HK-2 (cell line): ENCODE results near the gene KRT38.

Source experiments
- DNase-seq: peaks from one replicate; pipeline ENCODE4 v3.0.0-alpha.2; 2018; ENCODE audit not compliant: unreplicated experiment

The KRT38 gene

GRCh38 chr17:41440531-41441033 is at the start of gene KRT38:
Gene KRT38 (minus strand): TSS chr17:41440983. CDS start chr17:41440921, 62 bp downstream.
- DNase-seq, result no peak

GRCh38 chr17:41489531-41489930 is 48.7 kb upstream of the KRT38 start, which contains the start of gene KRT36:
Gene KRT36 (minus strand): TSS chr17:41489910. CDS start chr17:41489864, 46 bp downstream.
- no peak for DNase-seq

DNA sequence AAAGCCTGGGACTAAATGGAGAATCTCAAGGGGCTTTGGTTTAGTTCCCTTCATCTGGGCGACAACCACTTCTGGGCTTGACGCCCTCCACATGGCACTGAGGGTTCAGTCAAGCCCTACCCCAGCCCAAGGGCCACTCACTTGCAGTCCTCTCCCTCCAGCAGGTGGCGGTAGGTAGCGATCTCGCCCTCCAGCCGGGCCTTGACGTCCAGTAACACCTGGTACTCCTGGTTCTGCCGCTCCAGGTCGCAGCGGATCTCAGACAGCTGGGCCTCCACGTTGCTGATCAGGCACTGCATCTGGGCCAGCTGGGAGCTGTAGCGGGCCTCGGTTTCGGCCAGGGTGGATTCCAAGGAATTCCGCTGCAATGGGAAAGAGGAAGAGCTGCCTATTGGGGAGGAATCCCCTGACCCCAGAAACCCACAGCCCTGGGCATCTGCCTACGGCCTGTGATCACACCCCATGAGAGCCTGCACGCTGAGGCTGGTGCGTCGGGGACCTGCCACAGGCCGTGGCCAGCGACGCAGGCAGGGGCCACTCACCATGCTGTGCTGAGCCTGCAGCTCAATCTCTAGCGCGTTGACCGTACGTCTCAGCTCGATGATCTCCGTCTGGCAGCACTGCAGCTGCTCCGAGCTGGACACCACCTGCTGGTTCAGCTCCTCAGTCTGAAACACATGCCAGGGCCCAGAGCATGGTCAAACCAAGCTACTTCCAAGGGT is 46.2 kb upstream of the KRT38 start:
- no peak for DNase-seq

DNA sequence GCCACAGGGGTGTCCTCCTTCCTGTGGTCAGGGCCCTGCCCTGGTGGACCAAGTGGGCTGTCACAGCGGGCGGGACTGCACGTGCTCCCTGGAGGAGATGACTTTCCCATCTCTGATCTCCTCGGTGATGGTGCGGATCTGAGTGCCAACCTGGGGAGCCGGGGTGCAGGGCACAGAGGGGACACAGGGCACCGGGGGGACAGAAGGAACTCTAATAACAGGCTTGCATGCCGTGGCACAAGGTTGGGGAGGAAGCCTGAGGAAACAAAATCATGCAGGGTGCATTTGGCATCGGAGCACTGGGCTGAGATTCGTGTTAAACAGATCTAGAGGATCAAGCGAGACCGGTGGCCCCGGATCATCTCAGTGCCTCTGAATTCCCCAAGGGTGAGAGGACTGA is 45.5 kb upstream of the KRT38 start:
- no peak for DNase-seq

DNA sequence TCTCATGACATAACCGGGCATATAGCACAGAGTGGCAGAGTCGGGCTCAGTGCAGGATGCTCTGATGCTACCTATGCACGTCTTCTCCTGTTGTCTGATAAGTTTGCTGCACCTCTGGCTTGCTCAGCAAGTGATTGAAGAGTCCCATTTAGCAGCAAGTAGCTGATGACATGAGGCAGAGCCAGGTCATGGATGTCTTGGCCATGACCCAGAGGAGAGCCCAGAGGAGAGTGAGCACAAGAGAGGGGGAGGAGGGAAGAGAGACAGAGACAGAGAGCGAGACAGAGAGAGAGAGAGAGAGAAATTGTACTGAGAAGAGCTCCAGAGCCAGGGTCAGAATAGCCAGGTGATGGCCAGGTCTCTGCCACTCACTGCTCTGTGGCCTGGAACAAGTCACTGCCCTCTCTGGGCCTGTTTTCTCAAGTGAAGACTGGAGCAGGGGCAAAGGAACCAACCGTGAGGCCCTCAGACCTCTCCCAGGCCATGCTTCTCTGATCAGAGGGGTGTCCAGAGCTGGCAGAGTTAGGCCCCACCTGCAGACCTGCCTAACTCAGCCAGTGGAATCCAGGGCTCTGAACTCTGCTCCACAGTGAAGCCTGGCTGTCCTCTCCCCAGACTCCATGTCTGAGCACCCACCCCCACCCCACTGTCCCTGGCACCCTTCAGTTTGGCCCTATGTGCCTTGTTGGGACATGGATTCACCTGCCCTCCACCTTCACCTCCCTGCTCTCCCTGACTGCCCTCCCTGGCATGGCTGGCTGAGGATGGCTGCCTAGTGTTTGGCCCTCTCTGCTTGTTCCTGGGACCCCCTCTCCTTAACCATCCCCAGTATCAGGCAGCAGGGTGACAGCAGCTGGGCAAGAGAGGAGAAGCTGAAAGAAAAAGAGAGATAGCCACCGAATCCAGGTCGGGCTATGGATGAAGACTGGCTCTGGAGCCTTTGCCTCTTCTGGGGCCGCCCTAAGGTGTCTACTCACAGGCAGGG is 44.4 kb upstream of the KRT38 start:
- DNase-seq, result no peak

DNA sequence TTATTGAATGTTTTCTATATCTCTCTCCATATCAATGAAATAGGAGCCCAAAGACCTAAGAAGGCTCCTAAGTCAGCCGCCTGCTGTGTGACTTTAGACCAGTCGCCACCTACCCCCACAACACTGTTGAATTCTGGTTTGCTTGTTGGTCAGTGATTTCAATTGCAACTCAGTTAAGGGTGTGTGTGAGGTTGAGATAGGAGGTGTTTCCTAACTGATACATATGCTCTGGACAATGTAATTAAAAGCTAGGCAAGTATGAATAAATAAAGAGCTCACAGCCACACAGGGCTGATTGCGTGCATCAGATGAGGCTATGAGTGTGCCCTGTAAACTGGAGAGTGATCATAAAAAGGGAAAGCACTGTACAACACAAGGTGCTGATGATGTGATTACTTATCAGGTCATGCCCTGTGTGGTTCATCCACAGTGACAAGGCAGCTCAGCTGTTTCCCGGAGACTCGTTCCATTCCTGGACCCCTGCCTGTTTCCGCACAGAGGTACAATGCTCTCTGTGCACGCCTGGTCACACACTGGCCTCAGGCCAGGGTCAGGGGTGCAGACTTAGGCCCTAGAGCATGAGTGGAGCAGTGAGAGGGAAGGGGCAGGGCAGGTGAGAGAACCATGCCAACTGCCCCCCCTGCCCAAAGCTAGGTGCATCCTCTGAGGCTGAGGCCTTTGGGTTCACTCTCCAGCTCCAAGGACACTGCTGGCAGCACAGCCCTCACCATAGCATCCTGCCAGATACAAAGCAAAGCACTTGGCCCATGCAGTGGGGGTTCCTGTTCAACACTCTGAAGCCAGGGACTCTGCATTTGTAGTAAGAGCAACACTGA is 43.4 kb upstream of the KRT38 start:
- DNase-seq, result no peak

DNA sequence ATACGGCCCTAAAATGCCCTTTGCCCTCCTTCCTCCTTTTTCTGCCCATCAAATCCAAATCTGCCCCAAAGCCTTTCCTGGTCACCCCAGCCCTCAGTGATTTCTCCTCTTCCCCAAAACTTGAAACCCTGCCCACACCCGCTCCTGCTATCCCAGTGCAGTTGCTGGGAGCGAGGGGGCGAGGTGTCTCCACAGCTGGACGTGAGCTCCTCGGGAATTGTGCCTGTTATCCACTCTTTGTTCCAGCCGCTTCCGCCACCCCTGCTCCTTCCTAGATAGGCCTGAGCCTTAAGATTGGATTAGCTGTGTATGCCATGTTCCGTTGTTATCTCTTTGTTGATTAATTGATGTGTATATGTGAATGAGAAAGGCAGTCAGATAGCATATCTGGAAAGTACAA is 42.7 kb upstream of the KRT38 start:
- DNase-seq, result no peak

GRCh38 chr17:41481036-41481435 is 40.3 kb upstream of the KRT38 start, which contains the start of gene KRT35:
Gene KRT35 (minus strand): TSS chr17:41481151. CDS start chr17:41481097, 54 bp downstream.
- DNase-seq, result no peak

DNA sequence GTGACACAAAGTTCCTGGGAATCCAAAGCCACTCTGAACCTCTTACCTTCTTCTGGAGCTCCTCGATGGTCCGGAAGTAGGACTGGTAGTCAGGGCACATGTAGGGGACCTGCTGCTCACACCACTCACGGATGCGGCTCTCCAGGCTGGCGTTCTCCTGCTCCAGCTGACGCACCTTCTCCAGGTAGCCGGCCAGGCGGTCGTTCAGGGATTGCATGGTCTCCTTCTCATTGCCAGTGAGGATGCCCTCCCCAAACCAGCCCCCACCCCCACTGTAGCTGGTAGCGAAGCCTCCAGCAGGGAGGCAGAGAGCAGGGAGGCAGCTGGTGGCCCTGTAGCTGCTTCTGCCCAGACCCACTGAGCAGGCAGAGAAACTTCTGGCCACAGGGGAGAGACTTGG is 39.8 kb upstream of the KRT38 start:
- DNase-seq, result no peak

DNA sequence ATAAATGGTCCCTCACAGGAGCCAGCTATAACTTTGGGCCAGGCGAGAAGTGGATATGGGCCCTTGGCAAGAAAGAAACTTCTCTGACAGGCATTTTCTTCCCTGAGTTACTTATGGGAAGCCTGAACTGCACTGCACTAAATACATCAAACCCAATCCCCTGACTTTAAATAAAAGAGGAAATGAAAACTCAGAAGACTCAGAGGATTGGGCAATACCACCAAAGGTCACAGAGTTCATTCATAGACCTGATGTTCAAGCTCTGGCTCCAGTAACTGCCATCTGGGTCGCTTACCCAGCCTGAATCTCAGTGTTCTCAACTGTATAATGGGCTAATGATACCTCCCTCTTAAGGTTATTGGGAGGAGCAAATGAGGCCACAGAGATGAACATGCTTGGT is 39.4 kb upstream of the KRT38 start:
- DNase-seq, result no peak

- no peak for DNase-seq
These were observed 37.5 kb upstream of the KRT38 start for GRCh38 chr17:41478237-41478636.

GRCh38 chr17:41476866-41477815 is 36.4 kb upstream of the KRT38 start:
- DNase-seq, result no peak

DNA sequence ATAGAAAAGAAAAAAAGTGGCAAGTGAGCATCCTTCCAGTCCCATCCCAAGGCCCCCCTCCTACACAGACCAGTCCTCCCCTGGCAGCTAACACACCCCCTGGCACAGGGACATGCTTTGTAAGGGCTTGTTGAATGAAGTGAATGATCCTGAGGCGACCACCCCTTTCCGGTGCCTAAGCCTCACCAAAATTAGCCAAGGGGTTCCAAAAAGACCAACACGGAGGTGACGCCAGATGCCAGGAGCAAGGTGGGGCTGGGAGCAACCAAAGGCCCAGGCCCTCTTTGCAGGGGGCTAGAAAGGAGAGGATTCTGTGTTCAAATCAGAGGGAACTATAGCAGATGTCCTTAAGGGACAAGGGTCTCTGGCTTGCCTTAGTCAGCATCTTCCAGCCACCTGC is 34.6 kb upstream of the KRT38 start:
- DNase-seq, result no peak

- no peak for DNase-seq
These were observed 34.1 kb upstream of the KRT38 start for GRCh38 chr17:41474863-41475262.

DNA sequence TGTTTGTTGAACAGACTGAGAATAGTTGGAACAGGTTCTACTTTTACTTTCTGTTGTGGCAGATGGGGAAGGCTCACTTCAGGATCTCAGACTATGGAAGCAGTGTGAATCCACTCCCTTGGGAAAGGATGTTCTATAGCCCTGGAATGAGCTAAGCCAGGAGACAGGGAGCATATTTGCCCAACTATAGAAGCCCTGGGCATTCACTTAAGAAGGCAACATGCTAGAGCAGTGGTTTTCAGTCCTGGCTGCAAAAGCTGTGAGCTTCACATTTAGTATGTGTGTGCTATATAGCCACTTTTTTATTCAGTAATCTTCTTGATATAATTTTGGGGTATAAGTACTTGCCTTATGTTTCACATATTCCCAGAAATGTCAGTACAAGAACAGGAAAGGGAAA is 27.6 kb upstream of the KRT38 start:
- no peak for DNase-seq

DNA sequence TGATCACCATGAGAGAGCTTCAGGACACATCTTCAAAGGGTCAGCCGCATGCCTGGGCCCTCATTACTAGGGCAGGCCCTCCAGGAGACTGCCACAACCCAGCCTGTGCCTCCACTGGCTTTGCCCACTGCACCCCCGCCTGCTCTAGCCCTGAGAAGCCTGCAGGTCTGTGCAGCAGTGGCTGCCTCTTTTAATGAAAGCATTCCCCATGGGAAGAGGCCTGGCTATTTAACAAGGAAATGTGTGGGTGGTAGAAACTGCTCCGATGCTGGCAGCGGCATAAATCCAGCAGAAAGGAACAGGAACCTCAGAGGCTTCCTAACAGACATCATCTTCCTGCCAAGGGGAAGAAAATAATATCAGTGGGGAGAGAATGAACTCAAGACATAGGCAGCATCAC is 26.8 kb upstream of the KRT38 start:
- no peak for DNase-seq

DNA sequence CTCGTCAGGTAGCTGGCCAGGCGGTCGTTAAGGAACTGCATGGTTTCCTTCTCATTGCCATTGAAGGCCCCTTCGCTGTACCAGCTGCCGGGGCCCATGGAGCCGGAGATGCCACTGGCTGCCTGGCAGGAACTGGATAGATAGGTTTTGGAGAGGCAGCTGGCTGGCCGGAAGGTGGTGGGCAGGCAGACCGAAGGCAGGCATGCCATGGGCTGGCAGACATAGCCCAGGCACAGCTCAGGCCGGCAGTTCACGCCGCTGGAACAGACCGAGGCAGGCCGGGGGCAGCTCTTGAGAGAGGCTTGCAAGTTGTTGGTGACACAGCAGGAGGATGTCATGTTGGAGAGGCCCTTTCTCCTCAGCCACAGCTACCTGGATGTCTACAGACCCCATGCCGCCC is 26.2 kb upstream of the KRT38 start, which contains the start of gene KRT32:
KRT32 (minus strand) TSS at position 399 of the 400 bp plus-strand sequence; CDS start at position 338, 61 bp downstream.
- DNase-seq, result no peak

GRCh38 chr17:41464682-41465081 is 23.9 kb upstream of the KRT38 start:
- peak; percentile 58 for DNase-seq

GRCh38 chr17:41464173-41464572 is 23.4 kb upstream of the KRT38 start:
- no peak for DNase-seq

DNA sequence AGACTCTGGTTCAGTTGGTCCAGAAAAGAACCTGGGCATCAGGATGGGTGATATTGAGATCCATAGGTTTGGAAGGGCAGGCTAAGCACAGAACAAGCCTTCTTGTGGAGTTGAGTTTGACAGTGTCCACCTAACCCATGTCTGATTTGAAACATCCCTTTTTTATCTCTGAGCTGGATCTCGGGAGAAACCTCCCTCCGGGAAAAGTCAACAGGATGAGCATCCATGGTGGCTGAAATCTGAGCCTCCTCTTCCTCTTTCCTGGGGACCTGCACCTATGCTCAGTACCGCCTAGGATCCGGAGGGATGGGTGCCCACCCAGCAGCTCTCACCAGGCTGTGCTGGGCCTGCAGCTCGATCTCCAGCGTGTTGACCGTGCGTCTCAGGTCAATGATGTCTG is 23.0 kb upstream of the KRT38 start:
- DNase-seq, result no peak
